GM23338 (cell line): ENCODE results near the gene ZBTB7A. TPM values are rescaled to one million over a fixed set of nuclear protein-coding genes. Genes with fewer than 3 reads are reported as not detected.

Experiments
- ATAC-seq: fragments of 200-7000 bp; cut with Tn5 transposase; 3 replicates; pipeline ENCODE4 v1.9.1; 2020
- DNase-seq: peaks from one replicate; pipeline ENCODE4 v3.0.0-alpha.2; 2015; ENCODE audit warnings: low spot score
- H2AFZ ChIP-seq: fragments of 200-600 bp; sonication (generic); 2 replicates; pipeline ENCODE4 v1.8.0; 2016; ENCODE audit warnings: antibody characterized with exemption, mild to moderate bottlenecking, moderate library complexity
- H3F3A ChIP-seq: fragments of 200-600 bp; sonication (generic); replicated peaks from 2 replicates; pipeline ENCODE4 v1.8.0; 2017; ENCODE audit warnings: antibody characterized with exemption, mixed run types, low read depth
- H3K27ac ChIP-seq: fragments of 200-600 bp; sonication (generic); 2 replicates; pipeline ENCODE4 v1.6.1; 2016; ENCODE audit warnings: low read depth
- H3K27me3 ChIP-seq: fragments of 200-600 bp; sonication (generic); 2 replicates; pipeline ENCODE4 v1.8.0; 2016; ENCODE audit warnings: mild to moderate bottlenecking, mixed run types, moderate library complexity; ENCODE audit not compliant: insufficient read depth
- H3K36me3 ChIP-seq: fragments of 200-600 bp; sonication (generic); 2 replicates; pipeline ENCODE4 v1.8.0; 2016; ENCODE audit warnings: mild to moderate bottlenecking; ENCODE audit not compliant: insufficient read depth
- H3K4me1 ChIP-seq: fragments of 200-600 bp; sonication (generic); 2 replicates; pipeline ENCODE4 v1.8.0; 2016; ENCODE audit warnings: mild to moderate bottlenecking, moderate library complexity; ENCODE audit not compliant: insufficient read depth
- H3K4me2 ChIP-seq: fragments of 200-600 bp; sonication (generic); 2 replicates; pipeline ENCODE4 v1.7.1; 2017; ENCODE audit warnings: mixed run types
- H3K4me3 ChIP-seq: fragments of 200-600 bp; sonication (generic); 2 replicates; pipeline ENCODE4 v1.6.1; 2016; ENCODE audit warnings: mixed run types
- H3K79me2 ChIP-seq: fragments of 200-600 bp; sonication (generic); replicated peaks from 2 replicates; pipeline ENCODE4 v1.8.0; 2017; ENCODE audit warnings: mild to moderate bottlenecking; ENCODE audit not compliant: insufficient read depth
- H3K9me2 ChIP-seq: fragments of 200-600 bp; sonication (generic); 2 replicates; pipeline ENCODE4 v1.8.0; 2017; ENCODE audit not compliant: insufficient read depth
- H4K20me1 ChIP-seq: fragments of 200-600 bp; sonication (generic); replicated peaks from 2 replicates; pipeline ENCODE4 v1.8.0; 2017; ENCODE audit warnings: mild to moderate bottlenecking; ENCODE audit not compliant: insufficient read depth
- H3K27ac Mint-ChIP-seq: 2 replicates; pipeline ENCODE4 v1.8.0; 2020; ENCODE audit warnings: inconsistent platforms, mild to moderate bottlenecking, moderate library complexity, mixed read lengths
- H3K27me3 Mint-ChIP-seq: 3 replicates; pipeline ENCODE4 v1.8.0; 2022; ENCODE audit warnings: low read depth, mild to moderate bottlenecking, moderate library complexity, mixed read lengths, inconsistent platforms; ENCODE audit not compliant: insufficient read depth, poor library complexity
- H3K36me3 Mint-ChIP-seq: 3 replicates; pipeline ENCODE4 v1.8.0; 2021; ENCODE audit warnings: low read depth, mild to moderate bottlenecking, inconsistent platforms, moderate library complexity, mixed read lengths
- H3K4me1 Mint-ChIP-seq: 3 replicates; pipeline ENCODE4 v1.8.0; 2020; ENCODE audit warnings: mild to moderate bottlenecking, inconsistent platforms, mixed read lengths
- H3K4me3 Mint-ChIP-seq: 3 replicates; pipeline ENCODE4 v1.8.0; 2021; ENCODE audit warnings: moderate library complexity, mild to moderate bottlenecking, inconsistent platforms, mixed read lengths
- H3K9me3 Mint-ChIP-seq: 3 replicates; pipeline ENCODE4 v1.8.0; 2020; ENCODE audit warnings: moderate library complexity, mild to moderate bottlenecking, inconsistent platforms, mixed read lengths
- CTCF ChIP-seq, 2 experiments: fragments of 200-600 bp in 1 of 2; sonication (generic) in 1 of 2; conservative IDR thresholded peaks; 2 replicates each; pipeline versions ENCODE4 v1.5.1 to v1.6.1; 2016 to 2017; ENCODE audit warnings: antibody characterized with exemption in 2 of 2, low read depth in 2 of 2, mild to moderate bottlenecking in 2 of 2, moderate library complexity in 1 of 2
- EZH2 ChIP-seq: fragments of 200-600 bp; sonication (generic); IDR thresholded peaks from one replicate; pipeline ENCODE4 v1.8.0; 2017; ENCODE audit warnings: antibody characterized with exemption, mild to moderate bottlenecking, low read depth; ENCODE audit not compliant: unreplicated experiment
- NANOG ChIP-seq: IDR thresholded peaks from 2 replicates; pipeline ENCODE4 v1.6.1; 2016; ENCODE audit warnings: antibody characterized with exemption, borderline replicate concordance
- POLR2AphosphoS5 ChIP-seq: IDR thresholded peaks from 2 replicates; pipeline ENCODE4 v1.6.1; 2016; ENCODE audit warnings: antibody characterized with exemption, low read depth
- ZNF114 ChIP-seq: fragments of 250-450 bp; sonication (Bioruptor Pico); IDR thresholded peaks from 2 replicates; pipeline ENCODE4 v1.5.0; 2020; ENCODE audit warnings: mild to moderate bottlenecking, moderate library complexity
- ZNF331 ChIP-seq: fragments of 250-450 bp; sonication (Bioruptor Pico); IDR thresholded peaks from 2 replicates; pipeline ENCODE4 v1.5.0; 2020; ENCODE audit warnings: low read depth, mild to moderate bottlenecking, moderate library complexity
- polyA plus RNA-seq: library from polyadenylated mRNA; unstranded; fragments of >200 nt; fragmentation: Nextera tagmentation; extraction: Ambion mirVana; gene quantifications from 2 replicates; pipeline ENCODE4 v1.2.1, GENCODE V29; 2016
- total RNA-seq: library from RNA; depleted of rRNA; stranded (reverse); fragments of >200 nt; shearing (Covaris generic); gene quantifications from 2 replicates; pipeline ENCODE4 v1.2.3, GENCODE V29; 2014
- TF ChIP-seq, protein P1 (sequence below): fragments of 250-450 bp; sonication (Bioruptor Pico); IDR thresholded peaks from 2 replicates; pipeline ENCODE4 v1.5.0; 2020; ENCODE audit warnings: mild to moderate bottlenecking, moderate library complexity
- TF ChIP-seq, protein P2 (sequence below): IDR thresholded peaks from one replicate; pipeline ENCODE4 v1.6.1; 2018; ENCODE audit warnings: antibody characterized with exemption; ENCODE audit not compliant: unreplicated experiment

The ZBTB7A gene
- total and polyA plus RNA-seq, 2 experiments from 2014 or later, result 9.5 to 35.0 TPM

DNA sequence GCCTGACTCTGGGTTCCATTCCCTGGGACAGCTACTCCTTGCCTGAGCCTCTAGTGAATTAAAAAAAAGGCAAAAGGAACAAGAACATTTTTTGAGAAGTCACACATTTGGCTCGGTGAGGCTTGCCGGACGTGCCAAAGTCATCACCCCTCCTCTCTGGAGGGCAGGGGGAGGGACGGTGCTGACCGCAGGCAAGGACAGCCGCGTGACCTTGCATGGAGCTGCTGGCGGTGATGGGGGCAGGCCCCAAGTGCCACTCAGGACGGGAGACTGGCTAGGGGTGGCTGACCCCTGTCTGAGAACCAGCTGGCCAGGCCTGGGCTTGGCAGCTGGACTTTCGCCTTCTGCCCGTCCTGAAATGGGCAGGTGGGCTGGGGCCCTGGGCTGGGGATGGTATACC lies 30.8 kb upstream of the ZBTB7A start (continued):
- TF ChIP-seq CTCF (conservative IDR thresholded peaks at IDR 0.05; ENCODE audit: low read depth in 2 of 2) (no peak), ZNF331 (CRISPR knock-in tag) (no peak), POLR2AphosphoS5 (no peak)
- TF ChIP-seq, protein P1, sequence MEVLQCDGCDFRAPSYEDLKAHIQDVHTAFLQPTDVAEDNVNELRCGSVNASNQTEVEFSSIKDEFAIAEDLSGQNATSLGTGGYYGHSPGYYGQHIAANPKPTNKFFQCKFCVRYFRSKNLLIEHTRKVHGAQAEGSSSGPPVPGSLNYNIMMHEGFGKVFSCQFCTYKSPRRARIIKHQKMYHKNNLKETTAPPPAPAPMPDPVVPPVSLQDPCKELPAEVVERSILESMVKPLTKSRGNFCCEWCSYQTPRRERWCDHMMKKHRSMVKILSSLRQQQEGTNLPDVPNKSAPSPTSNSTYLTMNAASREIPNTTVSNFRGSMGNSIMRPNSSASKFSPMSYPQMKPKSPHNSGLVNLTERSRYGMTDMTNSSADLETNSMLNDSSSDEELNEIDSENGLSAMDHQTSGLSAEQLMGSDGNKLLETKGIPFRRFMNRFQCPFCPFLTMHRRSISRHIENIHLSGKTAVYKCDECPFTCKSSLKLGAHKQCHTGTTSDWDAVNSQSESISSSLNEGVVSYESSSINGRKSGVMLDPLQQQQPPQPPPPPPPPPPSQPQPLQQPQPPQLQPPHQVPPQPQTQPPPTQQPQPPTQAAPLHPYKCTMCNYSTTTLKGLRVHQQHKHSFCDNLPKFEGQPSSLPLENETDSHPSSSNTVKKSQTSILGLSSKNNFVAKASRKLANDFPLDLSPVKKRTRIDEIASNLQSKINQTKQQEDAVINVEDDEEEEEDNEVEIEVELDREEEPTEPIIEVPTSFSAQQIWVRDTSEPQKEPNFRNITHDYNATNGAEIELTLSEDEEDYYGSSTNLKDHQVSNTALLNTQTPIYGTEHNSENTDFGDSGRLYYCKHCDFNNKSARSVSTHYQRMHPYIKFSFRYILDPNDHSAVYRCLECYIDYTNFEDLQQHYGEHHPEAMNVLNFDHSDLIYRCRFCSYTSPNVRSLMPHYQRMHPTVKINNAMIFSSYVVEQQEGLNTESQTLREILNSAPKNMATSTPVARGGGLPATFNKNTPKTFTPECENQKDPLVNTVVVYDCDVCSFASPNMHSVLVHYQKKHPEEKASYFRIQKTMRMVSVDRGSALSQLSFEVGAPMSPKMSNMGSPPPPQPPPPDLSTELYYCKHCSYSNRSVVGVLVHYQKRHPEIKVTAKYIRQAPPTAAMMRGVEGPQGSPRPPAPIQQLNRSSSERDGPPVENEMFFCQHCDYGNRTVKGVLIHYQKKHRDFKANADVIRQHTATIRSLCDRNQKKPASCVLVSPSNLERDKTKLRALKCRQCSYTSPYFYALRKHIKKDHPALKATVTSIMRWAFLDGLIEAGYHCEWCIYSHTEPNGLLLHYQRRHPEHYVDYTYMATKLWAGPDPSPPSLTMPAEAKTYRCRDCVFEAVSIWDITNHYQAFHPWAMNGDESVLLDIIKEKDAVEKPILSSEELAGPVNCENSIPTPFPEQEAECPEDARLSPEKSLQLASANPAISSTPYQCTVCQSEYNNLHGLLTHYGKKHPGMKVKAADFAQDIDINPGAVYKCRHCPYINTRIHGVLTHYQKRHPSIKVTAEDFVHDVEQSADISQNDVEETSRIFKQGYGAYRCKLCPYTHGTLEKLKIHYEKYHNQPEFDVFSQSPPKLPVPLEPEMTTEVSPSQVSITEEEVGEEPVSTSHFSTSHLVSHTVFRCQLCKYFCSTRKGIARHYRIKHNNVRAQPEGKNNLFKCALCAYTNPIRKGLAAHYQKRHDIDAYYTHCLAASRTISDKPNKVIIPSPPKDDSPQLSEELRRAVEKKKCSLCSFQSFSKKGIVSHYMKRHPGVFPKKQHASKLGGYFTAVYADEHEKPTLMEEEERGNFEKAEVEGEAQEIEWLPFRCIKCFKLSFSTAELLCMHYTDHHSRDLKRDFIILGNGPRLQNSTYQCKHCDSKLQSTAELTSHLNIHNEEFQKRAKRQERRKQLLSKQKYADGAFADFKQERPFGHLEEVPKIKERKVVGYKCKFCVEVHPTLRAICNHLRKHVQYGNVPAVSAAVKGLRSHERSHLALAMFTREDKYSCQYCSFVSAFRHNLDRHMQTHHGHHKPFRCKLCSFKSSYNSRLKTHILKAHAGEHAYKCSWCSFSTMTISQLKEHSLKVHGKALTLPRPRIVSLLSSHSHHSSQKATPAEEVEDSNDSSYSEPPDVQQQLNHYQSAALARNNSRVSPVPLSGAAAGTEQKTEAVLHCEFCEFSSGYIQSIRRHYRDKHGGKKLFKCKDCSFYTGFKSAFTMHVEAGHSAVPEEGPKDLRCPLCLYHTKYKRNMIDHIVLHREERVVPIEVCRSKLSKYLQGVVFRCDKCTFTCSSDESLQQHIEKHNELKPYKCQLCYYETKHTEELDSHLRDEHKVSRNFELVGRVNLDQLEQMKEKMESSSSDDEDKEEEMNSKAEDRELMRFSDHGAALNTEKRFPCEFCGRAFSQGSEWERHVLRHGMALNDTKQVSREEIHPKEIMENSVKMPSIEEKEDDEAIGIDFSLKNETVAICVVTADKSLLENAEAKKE (CRISPR knock-in tag), result no peak

- no peaks in the 10 kb centered on the region for H3K4me1 ChIP-seq
- 0 out of 2 replicates have a peak, but pooled peaks cover 2% of the 10 kb centered on the region for H3F3A ChIP-seq
- no peaks in the 10 kb centered on the region for H3K79me2 ChIP-seq
- Mint-ChIP-seq H3K4me1 (no peaks in the 10 kb centered on the region), H3K9me3 (no peaks in the 10 kb centered on the region), H3K36me3 (peaks cover 40% of the 10 kb centered on the region), H3K4me3 (no peak overlapping the region), H3K27ac (no peak overlapping the region), H3K27me3 (peaks cover 3% of the 10 kb centered on the region)
- no peaks in the 10 kb centered on the region for H3K9me2 ChIP-seq
- H3K27ac ChIP-seq, result no peak overlapping the region
- no peak overlapping the region for H3K4me3 ChIP-seq
- no peaks in the 10 kb centered on the region for H3K27me3 ChIP-seq
- no peaks in the 10 kb centered on the region; the same call in 1 of the 2 replicates for H4K20me1 ChIP-seq
- ATAC-seq, result no peak
- no peak overlapping the region for H2AFZ ChIP-seq
- no peak for DNase-seq
- no peak overlapping the region for H3K4me2 ChIP-seq
- H3K36me3 ChIP-seq, result 0 out of 2 replicates have a peak, but pooled peaks cover 3% of the 10 kb centered on the region
- TF ChIP-seq ZNF114 (no peak), CTCF (conservative IDR thresholded peaks at IDR 0.05; ENCODE audit: low read depth in 2 of 2) (no peak), EZH2 (no peak), POLR2AphosphoS5 (no peak), NANOG (no peak)
- TF ChIP-seq, protein P2, sequence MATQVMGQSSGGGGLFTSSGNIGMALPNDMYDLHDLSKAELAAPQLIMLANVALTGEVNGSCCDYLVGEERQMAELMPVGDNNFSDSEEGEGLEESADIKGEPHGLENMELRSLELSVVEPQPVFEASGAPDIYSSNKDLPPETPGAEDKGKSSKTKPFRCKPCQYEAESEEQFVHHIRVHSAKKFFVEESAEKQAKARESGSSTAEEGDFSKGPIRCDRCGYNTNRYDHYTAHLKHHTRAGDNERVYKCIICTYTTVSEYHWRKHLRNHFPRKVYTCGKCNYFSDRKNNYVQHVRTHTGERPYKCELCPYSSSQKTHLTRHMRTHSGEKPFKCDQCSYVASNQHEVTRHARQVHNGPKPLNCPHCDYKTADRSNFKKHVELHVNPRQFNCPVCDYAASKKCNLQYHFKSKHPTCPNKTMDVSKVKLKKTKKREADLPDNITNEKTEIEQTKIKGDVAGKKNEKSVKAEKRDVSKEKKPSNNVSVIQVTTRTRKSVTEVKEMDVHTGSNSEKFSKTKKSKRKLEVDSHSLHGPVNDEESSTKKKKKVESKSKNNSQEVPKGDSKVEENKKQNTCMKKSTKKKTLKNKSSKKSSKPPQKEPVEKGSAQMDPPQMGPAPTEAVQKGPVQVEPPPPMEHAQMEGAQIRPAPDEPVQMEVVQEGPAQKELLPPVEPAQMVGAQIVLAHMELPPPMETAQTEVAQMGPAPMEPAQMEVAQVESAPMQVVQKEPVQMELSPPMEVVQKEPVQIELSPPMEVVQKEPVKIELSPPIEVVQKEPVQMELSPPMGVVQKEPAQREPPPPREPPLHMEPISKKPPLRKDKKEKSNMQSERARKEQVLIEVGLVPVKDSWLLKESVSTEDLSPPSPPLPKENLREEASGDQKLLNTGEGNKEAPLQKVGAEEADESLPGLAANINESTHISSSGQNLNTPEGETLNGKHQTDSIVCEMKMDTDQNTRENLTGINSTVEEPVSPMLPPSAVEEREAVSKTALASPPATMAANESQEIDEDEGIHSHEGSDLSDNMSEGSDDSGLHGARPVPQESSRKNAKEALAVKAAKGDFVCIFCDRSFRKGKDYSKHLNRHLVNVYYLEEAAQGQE, result no peak
Measured at GRCh38 chr19:4096049-4096892, 29.6 kb upstream of the ZBTB7A start.
